Hepatocyte (in vitro differentiated cells): ENCODE results near the gene KIF20B. TPM values are rescaled to one million over a fixed set of nuclear protein-coding genes. Genes with fewer than 3 reads are reported as not detected.

Experiments used
- DNase-seq: peaks from one replicate; pipeline ENCODE4 v3.0.0-alpha.2; 2016; ENCODE audit warnings: low spot score
- H2AFZ ChIP-seq: fragments of 200-600 bp; sonication (generic); 2 replicates; pipeline ENCODE4 v1.6.0; 2016; ENCODE audit warnings: antibody characterized with exemption, mild to moderate bottlenecking
- H3K27ac ChIP-seq: fragments of 200-600 bp; sonication (generic); 2 replicates; pipeline ENCODE4 v1.5.1; 2016; ENCODE audit warnings: mild to moderate bottlenecking
- H3K27me3 ChIP-seq: fragments of 200-600 bp; sonication (generic); 2 replicates; pipeline ENCODE4 v1.6.1; 2016
- H3K36me3 ChIP-seq: fragments of 200-600 bp; sonication (generic); replicated peaks from 2 replicates; pipeline ENCODE4 v1.5.1; 2016; ENCODE audit warnings: low read depth; ENCODE audit not compliant: insufficient read depth
- H3K4me1 ChIP-seq: fragments of 200-600 bp; sonication (generic); 2 replicates; pipeline ENCODE4 v1.5.1; 2016; ENCODE audit warnings: mild to moderate bottlenecking, moderate library complexity; ENCODE audit not compliant: insufficient read depth
- H3K4me2 ChIP-seq: fragments of 200-600 bp; sonication (generic); 2 replicates; pipeline ENCODE4 v1.6.0; 2016
- H3K4me3 ChIP-seq: fragments of 200-600 bp; sonication (generic); 2 replicates; pipeline ENCODE4 v1.5.1; 2016; ENCODE audit warnings: mild to moderate bottlenecking
- H3K79me2 ChIP-seq: fragments of 200-600 bp; sonication (generic); 2 replicates; pipeline ENCODE4 v1.6.0; 2017; ENCODE audit warnings: mild to moderate bottlenecking
- H3K9me2 ChIP-seq: fragments of 200-600 bp; sonication (generic); replicated peaks from 2 replicates; pipeline ENCODE4 v1.6.0; 2017; ENCODE audit warnings: mild to moderate bottlenecking; ENCODE audit not compliant: insufficient read depth
- H3K9me3 ChIP-seq: fragments of 200-600 bp; sonication (generic); 2 replicates; pipeline ENCODE4 v1.5.1; 2016; ENCODE audit warnings: low read depth, mild to moderate bottlenecking
- H4K20me1 ChIP-seq: fragments of 200-600 bp; sonication (generic); 2 replicates; pipeline ENCODE4 v1.6.0; 2016; ENCODE audit warnings: mild to moderate bottlenecking; ENCODE audit not compliant: insufficient read depth, poor library complexity, severe bottlenecking
- CTCF ChIP-seq: fragments of 200-600 bp; sonication (generic); IDR thresholded peaks from 2 replicates; pipeline ENCODE4 v1.5.1; 2016; ENCODE audit warnings: antibody characterized with exemption, mild to moderate bottlenecking; ENCODE audit not compliant: poor library complexity
- EZH2 ChIP-seq: fragments of 200-600 bp; sonication (generic); IDR thresholded peaks from 2 replicates; pipeline ENCODE4 v1.6.1; 2016; ENCODE audit warnings: antibody characterized with exemption, mild to moderate bottlenecking, borderline replicate concordance
- EZH2phosphoT487 ChIP-seq: fragments of 200-600 bp; sonication (generic); IDR thresholded peaks from one replicate; pipeline ENCODE4 v1.6.1; 2018; ENCODE audit warnings: antibody characterized with exemption, mild to moderate bottlenecking, low read depth, moderate library complexity; ENCODE audit not compliant: unreplicated experiment, severe bottlenecking
- WGBS: methylation state at CpG from one replicate; pipeline ENCODE4 v1.1.6; 2016; ENCODE audit warnings: low lambda C conversion rate; ENCODE audit errors: missing lambda C conversion rate; 5-methylcytosine and 5-hydroxymethylcytosine counted together
- polyA plus RNA-seq: library from polyadenylated mRNA; unstranded; fragments of >200 nt; fragmentation: Nextera tagmentation; extraction: Ambion mirVana; gene quantifications from 2 replicates; pipeline ENCODE4 v1.2.1, GENCODE V29; 2016
- total RNA-seq: library from RNA; depleted of rRNA; stranded (reverse); fragments of >200 nt; gene quantifications from 2 replicates; pipeline ENCODE4 v1.2.3, GENCODE V29; 2014

The KIF20B gene
- total and polyA plus RNA-seq, 2 experiments from 2014 or later: 4.6 to 6.9 TPM

GRCh38 chr10:89659143-89660131 lies 42.0 kb upstream of the KIF20B start:
- Histone ChIP-seq H2AFZ (no peak overlapping the region), H3K4me3 (no peak overlapping the region), H3K4me2 (no peak overlapping the region), H3K27ac (no peak overlapping the region), H3K9me2 (no peaks in the 10 kb centered on the region), H3K79me2 (no peaks in the 10 kb centered on the region), H3K36me3 (no peaks in the 10 kb centered on the region), H4K20me1 (no peaks in the 10 kb centered on the region), H3K27me3 (no peaks in the 10 kb centered on the region), H3K9me3 (no peaks in the 10 kb centered on the region), H3K4me1 (no peaks in the 10 kb centered on the region)
- 89% methylated on average over 10 of the region's 10 CpGs for WGBS
- no peak for TF ChIP-seq EZH2phosphoT487
- DNase-seq: no peak

- Histone ChIP-seq H4K20me1 (no peaks in the 10 kb centered on the region), H3K9me3 (no peaks in the 10 kb centered on the region), H3K4me3 (no peak overlapping the region), H3K9me2 (no peaks in the 10 kb centered on the region), H3K4me2 (no peak overlapping the region), H3K27ac (no peak overlapping the region), H3K27me3 (no peaks in the 10 kb centered on the region), H2AFZ (no peak overlapping the region), H3K79me2 (no peaks in the 10 kb centered on the region), H3K4me1 (no peaks in the 10 kb centered on the region), H3K36me3 (no peaks in the 10 kb centered on the region)
- no peak for TF ChIP-seq EZH2phosphoT487
- no peak for TF ChIP-seq EZH2
- no peak for TF ChIP-seq CTCF
- 84% methylated on average over 2 of the region's 2 CpGs for WGBS
- no peak for DNase-seq
These were observed 38.8 kb upstream of the KIF20B start for GRCh38 chr10:89662596-89662995.

GRCh38 chr10:89663144-89663543 lies 38.2 kb upstream of the KIF20B start:
- H2AFZ ChIP-seq: no peak overlapping the region
- H4K20me1 ChIP-seq: no peaks in the 10 kb centered on the region
- WGBS: 79% methylated on average over 3 of the region's 3 CpGs
- no peak overlapping the region for H3K4me3 ChIP-seq
- H3K4me1 ChIP-seq: peaks cover 4% of the 10 kb centered on the region
- no peak overlapping the region for H3K27ac ChIP-seq
- H3K9me3 ChIP-seq: no peaks in the 10 kb centered on the region
- no peak overlapping the region for H3K4me2 ChIP-seq
- TF ChIP-seq EZH2 (no peak), EZH2phosphoT487 (no peak), CTCF (no peak)
- H3K27me3 ChIP-seq: no peaks in the 10 kb centered on the region
- H3K9me2 ChIP-seq: no peaks in the 10 kb centered on the region
- no peak for DNase-seq
- H3K36me3 ChIP-seq: no peaks in the 10 kb centered on the region
- H3K79me2 ChIP-seq: no peaks in the 10 kb centered on the region

- Histone ChIP-seq H3K9me2 (no peaks in the 10 kb centered on the region), H3K27me3 (no peaks in the 10 kb centered on the region), H4K20me1 (no peaks in the 10 kb centered on the region), H3K36me3 (no peaks in the 10 kb centered on the region), H3K4me1 (peaks cover 8% of the 10 kb centered on the region), H3K27ac (no peak overlapping the region), H3K4me2 (no peak overlapping the region), H3K9me3 (no peaks in the 10 kb centered on the region), H3K79me2 (no peaks in the 10 kb centered on the region), H2AFZ (no peak overlapping the region), H3K4me3 (no peak overlapping the region)
- WGBS: 78% methylated on average over 3 of the region's 3 CpGs
- TF ChIP-seq EZH2phosphoT487 (no peak), CTCF (no peak), EZH2 (no peak)
- no peak for DNase-seq
These were observed 37.2 kb upstream of the KIF20B start for GRCh38 chr10:89664203-89664602.
